ENCODE measurements around the gene GANC.

GANC gene

DNA sequence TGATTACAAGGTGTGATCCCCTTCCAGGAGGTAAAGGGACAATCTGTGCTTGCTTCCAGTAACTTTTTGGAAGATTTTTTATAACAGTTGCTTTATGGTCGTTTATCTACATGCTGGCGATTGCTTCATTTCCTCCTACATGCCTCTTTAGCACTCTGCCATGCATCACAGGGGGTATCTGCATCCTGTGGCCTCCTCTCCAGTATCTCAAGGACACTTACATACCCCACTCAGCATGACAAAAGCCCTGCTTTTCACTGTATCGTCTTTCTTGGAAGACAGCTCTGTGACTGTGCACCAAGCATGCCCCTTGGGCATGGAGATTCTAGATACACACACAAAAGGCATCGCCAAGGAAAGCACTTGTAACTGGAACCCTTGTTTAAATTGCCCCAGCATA lies 111.6 kb downstream of the GANC start:
- no peak for DNase-seq (ENCODE audit: low spot score)

DNA sequence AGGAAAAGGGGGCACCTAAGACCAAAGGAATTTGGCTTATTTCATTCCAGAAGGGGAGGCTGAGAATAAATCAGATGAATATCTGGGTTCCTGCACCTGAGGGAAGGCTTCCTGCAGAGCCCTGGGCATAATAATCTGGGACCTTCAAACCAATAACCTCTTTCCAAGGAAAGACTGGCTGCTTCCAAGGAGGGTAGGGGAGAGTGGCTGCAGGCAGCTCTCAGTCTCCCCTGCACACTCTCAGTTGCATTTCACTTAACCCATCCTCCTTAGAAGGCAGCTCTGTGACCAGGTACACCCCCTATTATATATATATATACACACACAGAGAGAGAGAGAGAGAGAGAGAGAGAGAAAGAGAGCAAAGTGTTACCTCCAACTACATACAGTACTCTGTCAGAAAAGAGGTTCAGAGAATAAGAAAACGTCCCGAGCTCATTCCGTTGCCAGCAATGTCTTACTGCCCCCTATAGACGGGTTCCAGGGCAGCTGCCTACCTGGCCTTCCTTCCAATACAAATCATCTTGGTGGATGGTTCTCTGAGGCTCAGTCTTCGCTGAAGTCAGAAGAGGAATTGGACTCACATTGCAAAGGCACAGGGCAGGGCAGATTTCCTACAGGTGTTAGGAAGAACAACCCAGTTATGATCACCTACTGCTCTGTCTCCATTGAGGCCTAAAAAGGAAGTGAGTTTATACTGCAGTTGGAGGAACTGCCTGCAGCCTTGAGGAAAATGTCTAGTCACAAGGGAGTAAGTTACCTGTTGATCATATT lies 112.4 kb downstream of the GANC start:
- DNase-seq (ENCODE audit: low spot score), result no peak

DNA sequence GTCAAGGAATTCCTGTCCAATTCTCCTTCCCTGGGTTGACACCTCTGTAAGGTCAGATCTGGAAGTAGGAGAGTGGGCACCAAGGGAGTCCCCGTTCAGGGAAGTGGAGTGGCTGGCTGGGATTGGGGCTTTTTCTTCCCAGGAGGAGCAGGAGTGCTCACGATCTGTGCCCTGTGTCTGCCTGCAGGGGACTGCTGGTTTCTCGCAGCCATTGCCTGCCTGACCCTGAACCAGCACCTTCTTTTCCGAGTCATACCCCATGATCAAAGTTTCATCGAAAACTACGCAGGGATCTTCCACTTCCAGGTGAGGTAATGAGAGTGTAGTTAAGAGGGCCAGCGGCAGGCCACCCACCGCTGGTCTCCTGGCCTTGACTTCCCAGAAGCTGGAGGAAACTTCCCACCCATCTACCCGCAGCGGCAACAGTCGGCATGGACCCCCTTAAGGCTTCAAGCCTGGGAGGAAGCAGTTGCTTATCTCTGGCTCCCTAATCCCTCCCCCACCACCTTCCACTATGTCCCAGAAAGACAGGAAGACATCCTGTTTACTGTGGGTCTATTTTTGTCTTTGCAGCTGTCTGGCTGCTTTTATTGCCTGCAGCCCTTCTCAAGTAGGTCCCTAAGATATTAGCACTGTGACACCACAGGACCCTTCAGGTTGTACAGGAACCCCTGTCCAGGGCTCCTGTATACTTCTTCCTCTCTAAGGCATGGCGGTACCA lies 113.1 kb downstream of the GANC start:
- DNase-seq (ENCODE audit: low spot score), result no peak

DNA sequence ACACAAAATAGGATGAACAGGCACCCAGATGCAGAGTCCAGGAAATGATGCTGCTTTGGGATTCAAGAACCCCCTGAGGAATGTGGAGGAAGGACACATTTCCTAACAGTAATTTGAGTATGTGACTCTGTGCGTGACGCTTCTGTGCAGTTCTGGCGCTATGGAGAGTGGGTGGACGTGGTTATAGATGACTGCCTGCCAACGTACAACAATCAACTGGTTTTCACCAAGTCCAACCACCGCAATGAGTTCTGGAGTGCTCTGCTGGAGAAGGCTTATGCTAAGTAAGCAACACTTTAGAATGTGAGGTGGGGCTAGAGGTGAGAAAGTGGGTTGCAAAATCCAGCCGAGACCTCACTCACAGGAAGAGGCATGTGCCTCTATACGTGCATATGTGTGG lies 114.6 kb downstream of the GANC start:
- no peak for DNase-seq (ENCODE audit: low spot score)

DNA sequence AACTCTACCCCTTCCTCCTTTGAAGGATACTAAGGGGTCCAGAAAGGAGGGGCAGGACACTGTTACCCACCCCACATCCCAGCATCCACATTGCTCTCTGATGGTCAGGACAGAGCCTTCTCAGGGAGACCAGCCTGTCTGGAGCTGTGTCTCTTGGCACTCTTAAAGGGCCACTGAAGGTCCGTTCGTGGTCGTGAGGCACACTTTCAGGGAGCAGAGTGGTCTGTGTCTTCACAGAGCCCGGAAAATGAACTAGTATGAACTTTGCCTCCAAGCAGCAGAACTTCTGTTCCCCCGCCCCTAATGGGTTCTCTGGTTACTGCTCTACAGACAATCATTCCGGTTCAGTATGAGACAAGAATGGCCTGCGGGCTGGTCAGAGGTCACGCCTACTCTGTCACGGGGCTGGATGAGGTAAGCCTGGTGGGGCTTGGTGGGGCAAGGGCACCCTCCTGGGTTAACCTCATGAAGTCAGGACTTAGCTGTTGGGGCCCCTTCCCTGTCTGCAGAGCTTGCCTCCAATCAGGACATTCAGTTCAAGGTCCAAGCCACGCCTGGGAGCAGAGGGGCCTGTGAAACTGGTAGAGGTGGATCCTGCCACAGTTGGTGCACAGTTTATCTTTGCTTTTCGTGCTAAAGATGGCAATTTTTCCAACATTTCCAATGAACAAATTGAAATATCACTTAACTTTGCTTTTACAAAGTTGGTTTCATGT lies 119.5 kb downstream of the GANC start:
- no peak for DNase-seq (ENCODE audit: low spot score)

DNA sequence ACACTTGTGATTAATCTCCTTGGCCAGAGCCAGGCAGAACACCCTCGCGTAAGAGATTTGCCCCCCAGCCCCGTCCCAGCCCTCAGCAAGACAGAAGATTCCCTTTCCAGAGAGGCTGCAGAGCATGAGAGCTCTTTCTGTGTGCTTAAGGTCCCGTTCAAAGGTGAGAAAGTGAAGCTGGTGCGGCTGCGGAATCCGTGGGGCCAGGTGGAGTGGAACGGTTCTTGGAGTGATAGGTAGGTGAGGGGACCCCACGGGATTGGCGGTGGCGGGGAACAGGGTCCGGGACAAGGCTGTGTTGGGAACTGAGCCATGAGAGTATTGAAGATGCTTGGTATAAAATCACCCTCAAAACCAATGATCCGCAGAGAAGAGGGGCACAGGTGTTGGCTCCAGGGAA lies 121.1 kb downstream of the GANC start:
- no peak for DNase-seq (ENCODE audit: low spot score)

DNA sequence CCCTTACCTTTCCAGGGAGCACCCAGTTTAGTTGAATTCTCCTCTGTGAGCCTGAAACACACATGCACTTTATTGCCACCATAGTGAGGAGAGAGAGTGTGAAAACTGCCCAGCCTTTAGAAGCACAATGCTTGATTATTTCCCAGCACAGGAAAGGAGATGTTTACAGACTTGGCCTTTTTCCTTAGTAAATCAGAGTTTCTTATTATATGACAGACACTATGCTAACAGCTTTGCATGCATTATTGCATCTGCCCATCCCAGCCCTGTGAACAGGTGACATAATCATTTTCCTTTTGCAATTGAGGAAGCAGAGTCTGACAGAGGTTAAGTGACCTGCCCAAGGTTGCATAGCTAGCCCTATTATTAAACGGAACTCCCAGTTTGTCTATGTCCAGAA lies 122.8 kb downstream of the GANC start:
- no peak for DNase-seq (ENCODE audit: low spot score)

DNA sequence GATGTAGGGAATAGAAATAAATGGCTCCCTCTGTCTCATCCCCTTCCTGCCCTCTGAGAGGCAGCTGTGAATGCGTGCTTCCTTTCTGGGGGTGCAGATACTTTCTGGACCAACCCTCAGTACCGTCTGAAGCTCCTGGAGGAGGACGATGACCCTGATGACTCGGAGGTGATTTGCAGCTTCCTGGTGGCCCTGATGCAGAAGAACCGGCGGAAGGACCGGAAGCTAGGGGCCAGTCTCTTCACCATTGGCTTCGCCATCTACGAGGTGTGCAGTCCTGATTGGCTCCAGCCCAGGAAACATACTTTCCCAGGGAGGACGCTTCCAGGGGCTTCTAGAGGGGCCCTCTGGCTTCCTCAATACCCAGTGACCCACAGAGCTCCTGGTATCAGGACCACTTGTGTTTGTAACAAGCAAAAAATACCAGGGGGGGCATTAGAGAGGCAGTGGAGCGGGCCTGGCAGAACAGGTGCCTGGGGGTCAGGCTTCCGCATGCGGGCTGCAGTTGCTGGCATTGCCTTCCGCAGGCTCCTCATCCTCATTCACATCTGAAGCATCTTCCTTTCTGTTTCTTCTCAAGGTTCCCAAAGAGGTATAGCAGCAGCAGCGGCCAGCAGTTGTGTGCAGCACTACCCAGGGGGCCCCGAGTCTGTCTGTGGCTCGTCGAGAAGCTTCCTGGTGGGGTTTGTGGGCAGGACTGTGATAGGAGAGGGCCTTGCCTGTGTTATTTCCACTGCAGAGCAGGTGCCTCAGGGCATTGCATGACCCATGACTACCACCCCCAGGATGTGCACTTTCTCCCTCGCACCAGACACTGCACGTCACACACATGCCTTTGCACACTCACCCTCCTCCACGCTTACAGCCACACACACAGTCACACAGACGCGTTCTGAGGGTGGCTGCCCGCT lies 128.8 kb downstream of the GANC start:
- no peak for DNase-seq (ENCODE audit: low spot score)

DNA sequence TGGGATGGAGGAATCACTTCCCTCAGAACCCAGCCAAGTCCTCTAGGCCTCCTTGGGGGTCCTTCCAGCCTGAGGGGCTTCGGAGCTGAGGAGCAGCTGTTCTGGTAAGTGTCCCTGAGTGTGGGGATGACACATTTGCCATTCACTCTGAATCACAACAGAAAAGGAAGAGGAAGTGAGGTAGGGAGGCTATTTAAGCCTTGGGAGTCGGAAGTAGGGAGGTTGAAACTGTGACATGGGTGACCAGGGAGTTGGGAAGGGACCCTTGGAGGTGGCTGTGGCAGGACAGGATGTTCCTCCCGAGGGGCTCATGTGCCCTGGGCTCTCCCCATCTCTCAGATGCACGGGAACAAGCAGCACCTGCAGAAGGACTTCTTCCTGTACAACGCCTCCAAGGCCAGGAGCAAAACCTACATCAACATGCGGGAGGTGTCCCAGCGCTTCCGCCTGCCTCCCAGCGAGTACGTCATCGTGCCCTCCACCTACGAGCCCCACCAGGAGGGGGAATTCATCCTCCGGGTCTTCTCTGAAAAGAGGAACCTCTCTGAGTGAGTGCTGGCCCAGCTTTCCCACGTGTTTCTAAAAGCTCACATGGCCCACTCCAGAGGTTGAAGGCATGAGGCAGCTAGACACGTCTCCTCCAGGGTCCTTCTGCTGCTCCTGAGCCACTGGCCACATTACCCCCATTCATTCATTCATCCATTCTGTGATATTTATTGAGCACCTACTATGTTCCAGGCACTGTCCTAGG lies 129.6 kb downstream of the GANC start:
- no peak for DNase-seq (ENCODE audit: low spot score)

DNA sequence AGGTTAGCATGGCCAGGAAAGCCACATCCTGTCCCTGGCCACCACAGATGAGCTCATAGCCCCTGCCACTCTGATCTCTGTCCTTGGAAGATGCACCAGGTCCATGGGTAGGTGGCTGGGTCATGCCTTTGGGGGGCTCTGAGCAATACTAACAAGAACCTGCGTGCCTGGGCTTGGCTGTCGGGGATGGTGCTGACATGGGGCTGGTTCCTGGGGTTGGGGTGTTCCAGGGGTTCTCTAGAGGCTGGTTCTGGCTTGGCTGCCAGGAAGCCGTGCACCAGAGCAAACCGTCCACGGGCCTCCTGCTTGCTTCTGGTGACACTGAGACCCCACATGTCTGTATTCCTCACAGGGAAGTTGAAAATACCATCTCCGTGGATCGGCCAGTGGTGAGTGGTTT lies 130.4 kb downstream of the GANC start:
- no peak for DNase-seq (ENCODE audit: low spot score)

DNA sequence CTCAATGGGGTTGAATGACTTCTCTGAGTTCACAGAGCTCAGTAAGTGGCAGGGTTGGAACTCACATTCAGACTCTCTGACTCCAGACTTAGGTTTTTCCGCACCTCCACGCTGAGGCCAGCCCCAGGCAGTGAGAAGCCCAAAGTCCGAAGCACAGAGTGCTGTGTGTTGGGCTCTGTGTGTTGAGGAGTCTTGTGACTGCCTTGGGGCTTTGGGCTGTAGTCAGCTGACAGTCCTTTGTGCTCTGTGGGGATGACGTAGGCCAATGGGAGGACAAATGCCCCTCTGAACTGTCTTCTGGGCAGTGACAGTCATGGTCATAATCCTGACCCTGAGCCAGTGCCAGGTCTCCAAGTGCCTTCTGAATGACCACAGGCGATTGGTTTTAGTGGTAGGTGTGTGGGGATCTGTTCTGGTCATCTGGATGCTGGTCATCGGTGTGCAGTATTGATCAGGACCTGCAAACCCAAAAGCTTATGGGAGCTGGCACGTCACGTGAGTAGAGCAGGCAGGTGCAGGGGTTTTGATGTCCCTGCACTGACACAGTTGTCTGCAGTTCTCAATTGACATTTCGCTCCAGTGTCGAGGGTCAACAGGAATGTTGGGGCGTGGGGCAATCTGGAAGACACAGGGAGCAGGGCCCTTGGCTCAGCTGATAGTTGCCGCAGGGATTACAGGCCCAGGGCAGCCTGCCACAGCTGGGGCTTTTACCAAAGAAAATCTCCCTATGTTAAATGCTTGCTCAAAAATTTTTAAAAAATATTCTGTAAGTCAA lies 131.6 kb downstream of the GANC start:
- DNase-seq (ENCODE audit: low spot score), result peak; percentile 97

DNA sequence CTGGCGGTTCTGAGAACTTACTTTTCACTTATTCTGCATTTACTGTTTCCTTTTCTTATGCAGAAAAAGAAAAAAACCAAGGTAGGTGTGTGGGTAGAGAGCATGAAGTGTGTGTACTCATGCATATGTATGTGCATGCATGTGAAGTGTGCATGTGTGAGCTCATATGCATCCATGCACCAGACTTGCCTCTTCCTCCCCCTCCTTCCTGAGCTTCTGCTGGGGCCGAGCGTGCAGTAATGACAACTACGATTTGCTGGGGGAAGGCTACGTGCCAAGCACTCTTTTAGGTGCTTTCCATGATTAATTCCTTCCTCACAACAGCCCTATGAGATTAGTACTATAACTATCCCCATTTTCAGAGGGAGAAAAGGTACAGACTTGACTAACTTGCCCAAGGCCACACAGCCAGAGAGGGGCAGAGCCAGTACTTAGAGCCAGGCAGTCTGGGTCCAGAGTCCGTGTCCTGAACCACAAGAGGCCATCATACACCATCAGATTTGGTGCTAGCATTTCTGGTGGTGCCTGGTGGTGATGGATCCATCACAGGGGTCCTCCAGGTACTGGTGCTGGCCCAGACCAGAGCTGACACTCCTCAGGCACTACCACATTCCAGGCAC lies 133.0 kb downstream of the GANC start:
- no peak for DNase-seq (ENCODE audit: low spot score)
